CD4-positive, alpha-beta T cell treated with Interleukin-2 at 100 ng/mL for 4 hours (primary cell): Measurements from ENCODE around the gene HOXA3.

Experiments used
- DNase-seq: peaks from one replicate; pipeline ENCODE4 v3.0.0-alpha.2; 2020; ENCODE audit warnings: low spot score

HOXA3 gene

GRCh38 chr7:27165996-27166530 lies 13.7 kb upstream of the HOXA3 start:
- no peak for DNase-seq

DNA sequence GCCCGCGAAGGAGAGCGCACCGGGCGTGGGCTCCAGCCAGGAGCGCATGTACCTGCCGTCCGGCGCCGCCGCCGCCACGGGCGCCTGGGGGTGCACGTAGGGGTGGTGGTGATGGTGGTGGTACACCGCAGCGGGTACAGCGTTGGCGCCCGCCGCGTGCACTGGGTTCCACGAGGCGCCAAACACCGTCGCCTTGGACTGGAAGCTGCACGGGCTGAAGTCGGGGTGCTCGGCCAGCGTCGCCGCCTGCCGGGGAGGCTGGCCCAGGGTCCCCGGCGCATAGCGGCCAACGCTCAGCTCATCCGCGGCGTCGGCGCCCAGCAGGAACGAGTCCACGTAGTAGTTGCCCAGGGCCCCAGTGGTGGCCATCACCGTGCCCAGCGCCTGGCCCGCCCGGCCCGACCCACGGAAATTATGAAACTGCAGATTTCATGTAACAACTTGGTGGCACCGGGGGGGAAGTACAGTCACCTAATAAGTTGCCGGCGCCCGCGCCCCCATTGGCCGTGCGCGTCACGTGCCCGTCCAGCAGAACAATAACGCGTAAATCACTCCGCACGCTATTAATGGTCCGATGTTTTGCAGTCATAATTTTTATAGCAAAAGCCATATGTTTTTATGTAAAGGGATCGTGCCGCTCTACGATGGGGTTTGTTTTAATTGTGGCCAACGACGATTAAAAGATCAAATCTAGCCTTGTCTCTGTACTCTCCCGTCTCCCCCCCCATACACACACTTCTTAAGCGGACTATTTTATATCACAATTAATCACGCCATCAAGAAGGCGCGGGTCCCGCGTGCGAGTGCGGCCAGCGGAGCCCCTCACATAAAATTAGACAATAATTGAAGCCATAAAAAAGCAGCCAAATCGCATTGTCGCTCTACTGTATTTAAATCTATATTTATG lies 13.0 kb upstream of the HOXA3 start, which contains the start of gene HOXA9:
Gene HOXA9, minus strand, starts transcription at position 449 of the 907 bp plus-strand sequence. Its CDS starts 80 bp downstream, at position 369.
- no peak for DNase-seq

- DNase-seq, result no peak
These were observed 12.1 kb upstream of the HOXA3 start for GRCh38 chr7:27164367-27165088.

DNA sequence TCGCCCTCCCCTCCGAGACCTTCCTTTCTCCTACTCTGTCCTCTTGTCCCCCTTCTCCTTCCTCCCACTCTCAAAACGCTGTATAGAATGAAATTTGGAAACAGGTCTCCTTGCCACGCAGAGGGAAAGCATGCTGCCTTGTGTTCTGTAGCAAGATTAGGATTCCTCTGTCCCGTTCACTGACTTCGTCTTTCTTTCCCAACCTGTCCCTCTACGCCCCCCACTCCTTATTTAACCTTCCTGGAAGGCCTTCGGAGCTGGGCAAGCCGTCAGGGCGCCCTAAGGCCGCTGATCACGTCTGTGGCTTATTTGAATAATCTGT lies 11.6 kb upstream of the HOXA3 start:
- DNase-seq, result no peak

- DNase-seq, result no peak
These were observed 11.1 kb upstream of the HOXA3 start for GRCh38 chr7:27163288-27164044.

- no peak for DNase-seq
These were observed 10.3 kb upstream of the HOXA3 start for GRCh38 chr7:27162561-27163287.

GRCh38 chr7:27161721-27162560 lies 9.6 kb upstream of the HOXA3 start:
- DNase-seq, result no peak

GRCh38 chr7:27161214-27161720 lies 8.9 kb upstream of the HOXA3 start:
- no peak for DNase-seq

GRCh38 chr7:27160546-27161213 lies 8.3 kb upstream of the HOXA3 start:
- DNase-seq, result peak; percentile 88

- no peak for DNase-seq
These were observed 7.8 kb upstream of the HOXA3 start for GRCh38 chr7:27160145-27160545.

DNA sequence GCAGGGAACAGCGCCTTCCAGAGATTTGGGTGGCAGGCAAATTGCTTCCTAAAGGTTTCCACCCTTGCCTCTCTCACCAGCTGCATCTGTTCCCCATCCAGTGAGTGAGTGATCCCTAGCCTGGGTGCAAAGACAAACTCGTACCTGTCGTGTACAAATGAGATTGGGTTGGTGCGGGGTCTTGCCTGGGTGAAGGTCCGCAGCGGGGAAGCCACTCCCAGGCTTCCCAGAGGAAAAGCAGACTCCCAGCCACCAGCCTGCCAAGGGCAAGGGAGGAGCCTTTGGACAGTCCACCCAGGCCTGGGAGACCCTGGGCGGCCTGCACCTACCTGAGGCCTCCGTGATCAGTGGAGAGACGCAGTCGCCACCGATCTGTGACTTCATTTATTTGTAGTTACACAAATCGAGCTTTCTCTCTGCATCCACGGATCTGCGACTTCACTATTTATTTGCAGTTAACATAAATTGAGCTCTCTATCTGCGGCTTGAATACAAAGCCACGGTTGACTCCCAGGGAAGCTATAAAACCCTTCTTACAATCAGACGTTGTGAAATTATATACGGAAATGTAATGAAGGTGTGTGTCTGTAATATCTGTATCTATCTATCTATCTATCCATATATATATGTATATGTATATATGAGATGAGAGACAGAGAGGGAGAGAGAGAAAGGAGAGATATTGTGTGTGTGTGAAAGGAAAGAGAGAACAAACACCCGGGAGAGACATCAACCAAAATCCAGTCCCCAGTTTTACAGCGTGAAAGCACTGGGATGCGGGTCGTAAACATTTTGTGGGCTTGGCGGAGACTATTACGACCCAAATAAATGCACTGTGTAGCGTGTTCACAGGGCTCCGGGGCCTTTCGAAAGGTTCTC lies 7.1 kb upstream of the HOXA3 start:
- no peak for DNase-seq

- DNase-seq, result no peak
These were observed 6.3 kb upstream of the HOXA3 start for GRCh38 chr7:27158436-27159265.

GRCh38 chr7:27157702-27158431 lies 5.5 kb upstream of the HOXA3 start:
- no peak for DNase-seq

DNA sequence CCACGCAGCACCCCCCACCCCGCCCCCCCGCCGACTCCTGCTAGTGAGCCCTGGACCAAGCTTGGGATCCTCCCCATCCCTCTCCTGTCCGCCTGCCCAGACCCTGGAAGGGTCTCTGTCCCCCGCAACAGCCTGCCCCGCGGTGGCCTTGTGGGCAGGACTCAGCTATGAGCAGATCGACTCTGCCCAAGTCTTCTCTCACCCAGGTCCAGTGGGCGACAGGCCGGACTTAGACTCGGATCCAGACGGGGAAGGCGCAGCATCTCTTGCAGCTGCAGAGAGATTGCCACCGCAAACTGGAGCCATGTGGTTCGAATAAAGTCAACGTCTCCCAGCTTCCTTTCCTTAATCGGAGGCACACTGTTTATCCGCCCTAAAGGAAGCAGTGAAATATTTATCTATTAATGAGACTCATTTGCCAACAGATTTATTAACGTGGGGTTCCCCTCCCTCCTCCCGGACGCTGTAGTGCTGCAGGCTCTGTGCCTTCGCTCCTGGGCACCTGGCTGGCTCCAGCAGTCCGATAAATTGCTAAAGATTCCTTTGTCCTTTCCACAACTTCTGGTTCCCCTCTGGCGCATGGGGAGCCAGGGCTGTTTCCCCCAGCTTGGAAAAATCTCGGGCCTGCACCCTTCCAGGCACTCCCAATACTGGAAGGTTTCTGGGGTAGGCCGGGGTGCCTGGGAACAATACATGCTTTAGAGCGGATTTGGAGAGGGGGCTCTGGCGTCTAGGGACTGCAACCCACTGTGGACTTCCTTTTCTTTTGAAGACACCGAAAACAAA lies 4.7 kb upstream of the HOXA3 start:
- DNase-seq, result no peak

- no peak for DNase-seq
These were observed 4.1 kb upstream of the HOXA3 start, which contains the start of gene HOXA7 for GRCh38 chr7:27156508-27156898. Gene HOXA7 (minus strand): TSS chr7:27156675. CDS start chr7:27156545, 130 bp downstream.

DNA sequence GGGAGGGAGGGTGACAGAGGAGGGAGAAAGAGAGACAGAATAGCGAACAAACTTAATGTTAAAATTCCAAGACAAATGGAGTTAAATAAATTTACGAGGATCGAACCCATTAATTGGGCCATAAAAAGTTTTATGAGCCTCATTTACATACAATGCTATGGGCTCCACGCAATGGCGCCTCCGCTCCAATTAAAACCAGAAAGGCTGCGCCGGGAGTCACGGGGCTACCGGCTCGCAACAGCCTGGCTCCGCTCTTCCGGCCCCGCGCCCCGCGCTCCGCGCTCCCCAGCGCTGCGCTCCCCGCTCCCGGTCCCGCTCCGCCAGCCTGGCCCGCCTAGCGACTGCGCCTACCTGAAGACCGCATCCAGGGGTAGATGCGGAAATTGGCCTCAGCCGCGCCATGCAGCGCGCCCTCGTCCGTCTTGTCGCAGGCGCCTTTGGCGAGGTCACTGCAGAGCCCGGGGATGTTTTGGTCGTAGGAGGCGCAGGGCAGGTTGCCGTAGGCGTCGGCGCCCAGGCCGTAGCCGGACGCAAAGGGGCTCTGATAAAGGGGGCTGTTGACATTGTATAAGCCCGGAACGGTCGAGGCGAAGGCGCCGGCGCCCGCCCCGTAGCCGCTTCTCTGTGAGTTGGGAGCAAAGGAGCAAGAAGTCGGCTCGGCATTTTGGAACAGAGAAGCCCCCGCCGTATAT lies 3.6 kb upstream of the HOXA3 start:
- no peak for DNase-seq
